Mucosa of rectum (tissue), 2 donors: ENCODE measurements around the gene STEAP1.
A peak's percentile ranks its signal among the peaks of the same experiment; 100 is the strongest.
"Not testable (repeated sequence)": the region's sequence is repeated elsewhere in the genome, so short reads cannot be mapped to it uniquely, and the experiment has no call there.

ENCODE experiments used
- H3K27ac ChIP-seq, 2 donors: one replicate each; pipeline ENCODE4 v1.7.0; 2013; ENCODE audit warnings: inconsistent platforms in 2 of 2, low read depth in 2 of 2, low read length in 2 of 2
- H3K27me3 ChIP-seq, 2 donors: one replicate each; pipeline ENCODE4 v1.7.0; 2013; ENCODE audit warnings: low read length in 2 of 2; ENCODE audit not compliant: control insufficient read depth in 2 of 2, insufficient read depth in 2 of 2
- H3K36me3 ChIP-seq, 2 donors: one replicate each; pipeline ENCODE4 v1.7.0; 2013; ENCODE audit warnings: low read length in 2 of 2; ENCODE audit not compliant: control insufficient read depth in 2 of 2, insufficient read depth in 2 of 2
- H3K4me1 ChIP-seq, 2 donors: one replicate each; pipeline ENCODE4 v1.7.0; 2013; ENCODE audit warnings: low read length in 2 of 2, mild to moderate bottlenecking in 1 of 2; ENCODE audit not compliant: control insufficient read depth in 2 of 2, insufficient read depth in 2 of 2
- H3K4me3 ChIP-seq, 2 donors: one replicate each; pipeline ENCODE4 v1.7.0; 2013; ENCODE audit warnings: low read length in 2 of 2
- H3K9ac ChIP-seq, 2 donors: one replicate each; pipeline ENCODE4 v1.7.0; 2013; ENCODE audit warnings: low read length in 2 of 2, low read depth in 1 of 2, mild to moderate bottlenecking in 1 of 2
- H3K9me3 ChIP-seq, 2 donors: one replicate each; pipeline ENCODE4 v1.7.0; 2013; ENCODE audit warnings: low read length in 2 of 2; ENCODE audit not compliant: control insufficient read depth in 2 of 2
- donor health status: healthy.
- donor health status: Normal muscosa, but diverticular disease.

The STEAP1 gene

DNA sequence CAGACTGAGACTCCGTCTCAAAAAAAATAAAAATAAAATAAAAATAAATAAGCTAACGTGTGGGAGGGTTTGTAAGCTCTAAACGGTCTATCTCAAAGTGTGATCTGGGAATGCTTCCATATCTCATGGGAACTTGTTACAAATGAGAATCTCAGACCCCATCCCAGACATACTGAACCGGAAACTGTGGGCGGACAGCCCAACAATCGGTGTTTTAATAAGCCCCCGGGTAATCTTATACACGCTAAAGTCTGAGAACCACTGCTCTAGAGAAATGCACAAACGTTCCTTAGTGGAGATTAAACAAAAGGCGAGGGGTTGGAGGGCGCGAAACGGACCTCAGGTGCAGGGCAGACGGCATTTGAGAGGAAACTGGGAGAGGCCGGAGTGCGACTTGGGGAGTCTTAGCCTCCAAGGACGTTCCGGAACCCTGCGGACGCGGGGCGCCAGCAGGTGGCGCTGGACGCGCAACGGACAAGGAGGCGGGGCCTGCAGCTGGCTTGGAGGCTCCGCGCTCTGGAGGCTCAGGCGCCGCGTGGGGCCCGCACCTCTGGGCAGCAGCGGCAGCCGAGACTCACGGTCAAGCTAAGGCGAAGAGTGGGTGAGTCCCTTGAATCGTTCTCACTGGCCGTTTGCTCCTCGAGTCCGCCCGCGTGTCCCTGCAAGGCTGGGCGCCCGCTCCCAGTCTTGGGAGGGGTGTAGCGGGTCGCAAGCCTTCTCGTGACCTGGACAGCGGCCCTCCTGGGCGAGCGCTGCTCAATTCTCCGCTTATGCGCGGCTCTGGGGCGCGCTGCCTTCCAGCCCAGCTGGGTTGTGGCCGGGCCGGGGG is at the start of gene STEAP1:
TSS of gene STEAP1 (plus strand) at position 527 of the 829 bp plus-strand sequence. CDS start 5,320 bp downstream, outside the sequence.
- not testable (repeated sequence) for H3K36me3 ChIP-seq, H3K9me3 ChIP-seq, H3K27me3 ChIP-seq, H3K4me1 ChIP-seq
- peak within 1 kb of the TSS; percentile 56 to 75 for H3K9ac ChIP-seq
- peak within 1 kb of the TSS; percentile 67 to 69 for H3K4me3 ChIP-seq
- peak within 1 kb of the TSS; percentile 61 to 65 for H3K27ac ChIP-seq

DNA sequence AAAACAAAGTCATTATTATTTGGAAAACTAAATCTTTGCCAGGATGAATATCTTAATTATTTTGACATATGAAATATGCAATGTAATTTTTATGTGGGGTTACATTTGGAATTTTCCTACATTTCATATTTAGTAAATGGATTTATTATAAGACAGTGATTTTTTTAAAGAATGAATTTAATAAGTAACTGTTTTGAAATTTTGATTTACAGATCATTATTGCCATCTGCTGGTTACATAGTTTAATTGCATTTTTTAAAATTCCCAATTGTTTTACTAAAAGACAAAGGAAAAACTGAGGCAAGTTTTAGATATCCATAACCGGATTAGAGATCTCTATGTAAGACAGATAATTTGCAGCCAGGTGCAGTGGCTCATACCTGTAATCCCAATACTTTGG is 39.3 kb upstream of the STEAP1 start:
- H3K9ac ChIP-seq, H3K4me1 ChIP-seq, H3K9me3 ChIP-seq, H3K36me3 ChIP-seq, H3K27me3 ChIP-seq, H3K27ac ChIP-seq, H3K4me3 ChIP-seq: not testable (repeated sequence)

DNA sequence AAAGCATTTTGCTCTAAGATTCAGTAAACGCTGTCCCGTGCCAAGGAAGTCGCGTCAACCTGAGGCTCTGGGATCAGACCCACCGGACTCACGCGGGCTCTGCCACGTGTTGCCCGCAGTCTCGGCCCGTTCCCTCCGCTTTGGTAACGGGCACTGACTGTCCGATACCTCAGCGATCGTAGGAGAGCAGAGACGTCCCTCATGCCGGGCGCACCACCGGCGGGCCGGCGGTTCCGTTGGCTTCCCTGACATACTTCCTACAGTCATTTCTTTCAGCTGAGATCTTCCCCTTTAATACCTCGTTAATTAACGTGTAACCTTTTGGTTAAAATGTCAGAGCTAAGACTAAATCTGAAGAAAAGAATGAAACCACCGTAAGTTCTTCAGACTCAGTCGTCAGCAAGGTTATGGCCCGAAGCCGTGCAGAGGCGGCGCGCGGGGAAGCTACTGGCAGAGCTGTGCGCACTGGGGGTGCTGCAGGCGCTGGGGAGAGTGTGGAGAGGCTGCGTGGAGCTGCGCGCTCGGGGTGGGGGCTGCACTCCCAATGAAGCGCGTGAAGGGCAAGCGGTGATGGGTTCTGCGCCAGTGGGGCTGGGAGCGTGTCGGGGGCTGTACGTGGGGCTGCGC is 35.6 kb upstream of the STEAP1 start:
- not testable (repeated sequence) for H3K36me3 ChIP-seq, H3K9ac ChIP-seq, H3K27ac ChIP-seq, H3K4me1 ChIP-seq, H3K27me3 ChIP-seq, H3K9me3 ChIP-seq
- peak overlapping the region; percentile 43 to 52 for H3K4me3 ChIP-seq

DNA sequence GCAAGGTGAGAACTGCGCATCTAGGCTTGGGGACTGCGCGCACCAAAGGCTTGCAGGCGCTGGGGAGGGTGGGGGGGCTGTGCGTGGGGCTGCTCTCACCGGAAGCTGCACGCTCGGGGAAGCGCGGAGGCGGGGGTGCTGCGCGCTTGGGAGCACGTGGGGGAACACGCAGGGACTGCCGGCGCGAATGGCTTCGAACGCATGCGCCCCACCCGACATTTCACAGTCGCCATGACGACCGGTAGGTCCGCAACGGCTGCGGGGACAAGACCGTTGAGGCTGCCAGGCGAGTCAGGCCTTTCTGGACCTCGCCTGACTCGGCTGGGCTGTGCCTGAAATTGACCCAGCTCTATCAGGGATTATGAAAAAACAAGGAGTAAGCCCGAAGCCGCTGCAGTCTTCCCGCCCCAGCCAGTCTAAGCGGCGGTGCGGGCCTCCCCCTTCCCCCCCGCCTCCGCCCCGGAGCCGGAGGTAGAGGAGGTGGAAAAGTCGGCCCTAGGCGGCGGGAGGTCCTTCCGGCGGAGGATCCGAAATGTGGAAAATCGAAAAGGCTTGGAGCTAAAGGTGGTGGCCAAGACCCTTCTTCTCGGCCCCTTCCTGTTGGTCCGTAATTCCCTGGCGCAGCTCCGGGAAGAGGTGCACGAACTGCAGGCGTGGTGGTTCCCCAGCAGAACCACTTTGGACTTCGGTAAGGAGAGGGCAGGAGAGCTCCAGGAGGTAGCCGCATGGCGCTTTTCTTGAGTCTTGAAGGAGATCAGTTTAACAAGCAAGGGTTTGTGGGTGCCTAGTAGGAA is 34.9 kb upstream of the STEAP1 start:
- H3K27me3 ChIP-seq: no peaks in the 10 kb centered on the region
- H3K4me3 ChIP-seq: peak overlapping the region; percentile 43 to 52
- no peak overlapping the region for H3K9ac ChIP-seq
- H3K9me3 ChIP-seq: no peaks in the 10 kb centered on the region
- peaks cover 0 to 5% of the 10 kb centered on the region in 2 donors for H3K4me1 ChIP-seq
- H3K36me3 ChIP-seq: no peaks in the 10 kb centered on the region
- H3K27ac ChIP-seq: no peak overlapping the region

DNA sequence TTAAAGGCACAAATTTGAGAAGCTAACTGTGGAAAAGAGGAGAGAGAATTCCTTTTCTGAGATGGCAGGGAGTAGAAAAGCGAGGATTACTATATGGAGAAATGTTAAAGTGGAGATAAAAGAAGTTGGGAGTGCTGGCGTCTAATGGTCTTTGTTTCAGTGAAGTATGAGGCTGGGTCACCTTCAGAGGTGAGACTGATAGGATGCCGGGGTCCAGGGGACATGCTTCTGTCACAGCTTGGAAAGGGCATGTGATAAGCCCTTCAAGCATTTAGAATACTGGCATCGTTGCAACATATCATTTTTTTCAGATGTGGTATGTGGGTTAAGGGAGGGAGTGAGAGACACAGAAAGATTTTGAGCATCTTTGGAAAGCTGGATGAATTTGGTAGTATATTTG is 34.1 kb upstream of the STEAP1 start:
- not testable (repeated sequence) for H3K27me3 ChIP-seq, H3K36me3 ChIP-seq, H3K4me3 ChIP-seq, H3K9me3 ChIP-seq, H3K27ac ChIP-seq, H3K4me1 ChIP-seq, H3K9ac ChIP-seq

DNA sequence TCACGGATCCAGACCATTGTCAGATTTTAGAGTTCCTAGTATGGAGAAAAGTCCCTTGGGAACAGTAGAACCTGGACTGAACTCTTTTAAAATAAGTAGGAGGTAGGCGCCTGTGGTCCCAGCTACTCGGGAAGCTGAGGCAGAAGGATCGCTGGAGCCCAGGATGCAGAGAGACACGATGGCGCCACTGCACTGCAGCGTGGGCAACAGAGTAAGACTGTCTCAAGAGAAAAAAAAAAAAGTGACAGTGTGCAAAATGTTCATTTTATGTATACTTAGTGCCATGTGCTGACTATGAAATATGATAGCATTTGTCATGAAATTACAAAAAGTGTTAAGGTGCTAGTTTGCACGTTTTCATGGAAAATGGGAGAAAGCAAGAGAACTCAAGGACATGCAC is 22.5 kb upstream of the STEAP1 start:
- not testable (repeated sequence) for H3K9ac ChIP-seq, H3K4me1 ChIP-seq, H3K27ac ChIP-seq, H3K36me3 ChIP-seq, H3K4me3 ChIP-seq, H3K9me3 ChIP-seq, H3K27me3 ChIP-seq

DNA sequence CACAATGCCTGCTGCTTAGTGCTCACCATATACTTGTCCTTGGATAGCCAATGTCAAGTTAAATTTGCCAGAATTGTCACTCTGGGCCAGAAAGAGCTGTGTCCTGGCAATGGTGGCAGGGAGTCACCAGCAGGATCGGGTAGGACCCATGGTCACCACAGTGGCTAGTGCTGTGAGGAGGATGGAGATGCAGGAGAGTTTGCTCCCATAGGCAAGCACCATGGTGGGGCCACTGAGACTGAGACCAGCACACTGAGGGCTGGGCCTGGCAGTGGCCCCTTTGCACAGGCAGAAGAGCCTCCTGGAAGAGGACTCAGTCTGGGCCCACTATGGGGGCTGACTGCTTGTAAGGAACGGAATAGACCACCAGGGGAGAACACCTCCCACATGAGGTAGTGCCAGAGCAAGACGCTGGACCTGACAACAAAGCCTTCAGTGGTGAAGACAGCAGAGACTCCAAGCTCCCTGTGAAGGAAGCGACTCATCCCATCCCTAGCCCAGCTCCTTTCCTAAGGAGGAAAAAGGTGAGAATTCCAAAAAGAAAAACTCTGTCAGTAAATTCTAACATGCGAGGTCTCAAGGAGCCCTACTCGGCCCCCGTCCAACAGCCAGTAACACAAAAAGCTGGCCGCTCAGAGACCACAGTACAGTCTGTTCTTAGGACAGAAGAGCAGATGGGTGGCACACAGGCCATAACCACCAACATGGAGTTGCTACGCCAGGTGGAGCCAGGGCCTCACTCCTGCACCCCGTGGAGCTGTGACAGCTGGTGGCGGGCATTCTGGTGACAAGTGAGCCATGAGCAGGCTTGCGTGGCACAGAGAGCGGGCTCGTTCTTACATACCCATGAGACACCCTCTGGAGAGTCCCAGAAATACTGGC is 6.9 kb upstream of the STEAP1 start:
- not testable (repeated sequence) for H3K4me1 ChIP-seq, H3K4me3 ChIP-seq, H3K9me3 ChIP-seq, H3K27me3 ChIP-seq, H3K9ac ChIP-seq, H3K36me3 ChIP-seq, H3K27ac ChIP-seq

DNA sequence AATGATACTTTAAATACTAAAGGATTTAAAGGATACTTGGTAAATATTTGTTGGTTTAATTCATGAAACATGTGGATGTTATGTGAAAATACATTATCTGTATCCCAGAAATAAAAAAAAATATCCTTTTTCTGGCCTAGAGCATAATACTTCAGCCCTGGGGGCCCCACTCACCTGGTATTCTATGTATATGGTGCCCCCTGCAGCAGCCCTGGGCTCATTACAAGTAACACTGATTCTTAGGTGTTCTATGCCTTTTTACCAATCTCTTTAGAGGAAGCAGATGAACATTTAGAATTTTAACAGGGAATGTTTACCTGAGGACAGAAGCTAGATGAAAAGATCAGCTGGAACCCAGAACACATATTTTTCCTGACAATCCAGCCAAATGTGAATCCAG is 4.8 kb upstream of the STEAP1 start:
- not testable (repeated sequence) for H3K36me3 ChIP-seq, H3K27me3 ChIP-seq, H3K9ac ChIP-seq

DNA sequence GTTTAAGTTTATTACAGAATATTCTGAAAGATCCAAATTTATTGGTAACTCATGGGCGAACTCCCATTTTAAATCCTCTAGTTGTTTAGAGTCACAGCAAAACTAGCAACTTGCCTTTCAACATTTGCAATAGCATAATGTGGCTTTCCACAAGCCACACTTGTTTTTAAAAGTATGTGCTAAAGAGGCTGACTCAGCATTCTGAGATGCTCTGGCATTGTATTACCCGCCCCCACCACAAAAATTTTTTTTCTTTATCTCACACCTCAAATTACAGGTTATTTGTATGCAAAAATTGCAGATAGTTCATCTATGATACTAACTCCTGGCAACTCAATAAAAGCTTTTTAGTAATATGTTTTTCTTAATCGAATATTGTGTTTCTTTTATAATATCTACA is 2.4 kb upstream of the STEAP1 start:
- H3K4me1 ChIP-seq, H3K27ac ChIP-seq, H3K27me3 ChIP-seq, H3K36me3 ChIP-seq, H3K9me3 ChIP-seq, H3K9ac ChIP-seq, H3K4me3 ChIP-seq: not testable (repeated sequence)

More for the DNA sequence above, 4.8 kb upstream of the STEAP1 start:
- H3K4me3 ChIP-seq, H3K4me1 ChIP-seq, H3K27ac ChIP-seq, H3K9me3 ChIP-seq: not testable (repeated sequence)
